Body of pancreas (tissue), 4 donors: ENCODE results near the gene S100A2.
"Not testable (repeated sequence)": the region's sequence is repeated elsewhere in the genome, so short reads cannot be mapped to it uniquely, and the experiment has no call there.

Experiments used
- CTCF ChIP-seq, 7 experiments: fragments of 450-650 bp in 4 of 7; fragments of 200-600 bp in 3 of 7; sonication (generic) in 3 of 7; IDR thresholded peaks; one replicate each; pipeline ENCODE4 v1.5.1; 2016 to 2019; ENCODE audit warnings: antibody characterized with exemption in 7 of 7
- POLR2A ChIP-seq, 3 donors: fragments of 450-650 bp; IDR thresholded peaks; one replicate each; pipeline ENCODE4 v1.6.1; 2016; ENCODE audit warnings: antibody characterized with exemption in 3 of 3, mild to moderate bottlenecking in 2 of 3

DNA sequence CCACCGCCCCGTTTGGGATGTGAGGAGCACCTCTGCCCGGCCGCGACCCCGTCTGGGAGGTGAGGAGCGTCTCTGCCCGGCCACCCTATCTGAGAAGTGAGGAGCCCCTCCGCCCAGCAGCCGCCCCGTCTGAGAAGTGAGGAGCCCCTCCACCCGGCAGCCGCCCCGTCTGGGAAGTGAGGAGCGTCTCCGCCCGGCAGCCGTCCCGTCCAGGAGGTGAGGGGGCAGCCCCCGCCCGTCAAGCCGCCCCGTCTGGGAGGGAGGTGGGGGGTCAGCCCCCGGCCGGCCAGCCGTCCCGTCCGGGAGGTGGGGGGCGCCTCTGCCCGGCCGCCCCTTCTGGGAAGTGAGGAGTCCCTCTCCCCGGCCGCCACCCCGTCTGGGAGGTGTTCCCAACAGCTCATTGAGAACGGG is 9.4 kb upstream of the S100A2 start:
- not testable (repeated sequence) for TF ChIP-seq CTCF, POLR2A (IDR thresholded peaks at IDR 0.05)
